ENCODE results near the gene KIFC1. TPM values are rescaled to one million over a fixed set of nuclear protein-coding genes. Genes with fewer than 3 reads are reported as not detected.
"Not testable (repeated sequence)": the region's sequence is repeated elsewhere in the genome, so short reads cannot be mapped to it uniquely, and the experiment has no call there.

KIFC1 gene, protein sequence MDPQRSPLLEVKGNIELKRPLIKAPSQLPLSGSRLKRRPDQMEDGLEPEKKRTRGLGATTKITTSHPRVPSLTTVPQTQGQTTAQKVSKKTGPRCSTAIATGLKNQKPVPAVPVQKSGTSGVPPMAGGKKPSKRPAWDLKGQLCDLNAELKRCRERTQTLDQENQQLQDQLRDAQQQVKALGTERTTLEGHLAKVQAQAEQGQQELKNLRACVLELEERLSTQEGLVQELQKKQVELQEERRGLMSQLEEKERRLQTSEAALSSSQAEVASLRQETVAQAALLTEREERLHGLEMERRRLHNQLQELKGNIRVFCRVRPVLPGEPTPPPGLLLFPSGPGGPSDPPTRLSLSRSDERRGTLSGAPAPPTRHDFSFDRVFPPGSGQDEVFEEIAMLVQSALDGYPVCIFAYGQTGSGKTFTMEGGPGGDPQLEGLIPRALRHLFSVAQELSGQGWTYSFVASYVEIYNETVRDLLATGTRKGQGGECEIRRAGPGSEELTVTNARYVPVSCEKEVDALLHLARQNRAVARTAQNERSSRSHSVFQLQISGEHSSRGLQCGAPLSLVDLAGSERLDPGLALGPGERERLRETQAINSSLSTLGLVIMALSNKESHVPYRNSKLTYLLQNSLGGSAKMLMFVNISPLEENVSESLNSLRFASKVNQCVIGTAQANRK
- total RNA-seq (2013): 0.35 TPM
- under 1 TPM; 0.14 to 0.87 (median 0.68) TPM for polyA plus RNA-seq
- polyA minus RNA-seq: 0.32 and 1.5 TPM in 2 replicates
- total RNA-seq: 1.0 to 14.6 (median 1.4) reads per million in 11 experiments

DNA sequence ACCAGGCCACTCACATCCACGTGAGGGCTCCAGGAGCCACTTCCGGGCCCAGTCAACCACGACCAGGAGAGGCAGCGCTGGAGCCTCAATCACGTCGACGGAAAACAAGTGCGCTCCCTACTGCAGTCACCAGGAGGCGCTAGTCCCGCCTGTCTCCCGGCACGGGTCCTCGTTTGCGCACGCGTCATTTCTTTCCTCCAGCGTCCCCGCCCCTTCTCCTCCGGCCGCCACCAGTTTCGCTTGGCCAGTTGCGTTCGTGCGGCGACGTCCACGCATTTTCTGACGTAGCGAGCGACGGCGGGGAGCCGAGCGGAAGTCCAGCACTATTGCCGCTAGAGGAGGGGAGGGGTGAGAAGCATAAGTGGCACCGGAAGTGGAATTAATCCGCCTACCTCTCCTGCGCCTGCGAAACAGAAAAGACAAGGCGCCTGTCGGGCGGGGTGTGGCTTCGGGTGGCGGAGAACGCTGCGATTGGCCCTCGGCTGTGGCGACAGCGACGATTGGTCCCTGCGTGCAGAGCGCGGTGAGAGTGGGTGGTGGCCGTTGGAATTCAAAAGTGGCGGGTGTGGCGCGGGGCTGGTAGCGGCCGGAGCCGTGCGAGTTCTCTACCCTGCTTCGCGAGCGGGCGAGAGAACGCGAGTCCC lies at the start of gene KIFC1:
TSS of gene KIFC1 (plus strand) at position 546 of the 644 bp plus-strand sequence. CDS start 163 bp downstream, outside the sequence.
- peak; percentile 99 to 100 (median 100) for DNase-seq
- peaks cover 39% of the 10 kb centered on the region for H3K4me1 Mint-ChIP-seq
- Histone ChIP-seq H3K4me2 (replicated peaks; ENCODE audit: extremely low read depth, low read length, poor library complexity, severe bottlenecking) (peak within 1 kb of the TSS; percentile 97), H2AFZ (ENCODE audit: insufficient read depth, low read depth, low read length, poor library complexity, severe bottlenecking) (peak within 1 kb of the TSS; percentile 81), H3K4me3 (replicated peaks in 1 of 3; ENCODE audit: low read depth in 2 of 3, low read length in 3 of 3) (peak within 1 kb of the TSS; percentile 71 to 89 (median 74)), H4K20me1 (ENCODE audit: insufficient read depth, low read length) (no peaks in the 10 kb centered on the region), H3K27ac (ENCODE audit: low read depth in 1 of 2, low read length in 2 of 2) (peak within 1 kb of the TSS; percentile 72 to 78), H3K79me2 (ENCODE audit: insufficient read depth, low read length) (peaks cover 47% of the 10 kb centered on the region), H3K27me3 (ENCODE audit: control insufficient read depth in 2 of 2, insufficient read depth in 2 of 2, low read length in 2 of 2) (no peaks in the 10 kb centered on the region), H3K9me3 (replicated peaks in 1 of 2; ENCODE audit: control insufficient read depth in 1 of 2, insufficient read depth in 1 of 2, low read length in 2 of 2) (no peaks in the 10 kb centered on the region), H3K9ac (ENCODE audit: insufficient read depth, low read length, poor library complexity, severe bottlenecking) (peak within 1 kb of the TSS; percentile 71), H3K36me3 (replicated peaks in 1 of 2; ENCODE audit: control insufficient read depth in 1 of 2, insufficient read depth in 2 of 2, low read length in 2 of 2) (peaks cover 0 to 10% of the 10 kb centered on the region in 2 donors), H3K4me1 (ENCODE audit: control insufficient read depth in 1 of 2, insufficient read depth in 2 of 2, low read length in 2 of 2) (peaks cover 26 to 31% of the 10 kb centered on the region in 2 donors)
- peaks cover 0 to 1% (median 0%) of the 10 kb centered on the region in 3 donors for H3K27me3 Mint-ChIP-seq (ENCODE audit: low read depth in 3 of 3)
- TF ChIP-seq, protein P1, sequence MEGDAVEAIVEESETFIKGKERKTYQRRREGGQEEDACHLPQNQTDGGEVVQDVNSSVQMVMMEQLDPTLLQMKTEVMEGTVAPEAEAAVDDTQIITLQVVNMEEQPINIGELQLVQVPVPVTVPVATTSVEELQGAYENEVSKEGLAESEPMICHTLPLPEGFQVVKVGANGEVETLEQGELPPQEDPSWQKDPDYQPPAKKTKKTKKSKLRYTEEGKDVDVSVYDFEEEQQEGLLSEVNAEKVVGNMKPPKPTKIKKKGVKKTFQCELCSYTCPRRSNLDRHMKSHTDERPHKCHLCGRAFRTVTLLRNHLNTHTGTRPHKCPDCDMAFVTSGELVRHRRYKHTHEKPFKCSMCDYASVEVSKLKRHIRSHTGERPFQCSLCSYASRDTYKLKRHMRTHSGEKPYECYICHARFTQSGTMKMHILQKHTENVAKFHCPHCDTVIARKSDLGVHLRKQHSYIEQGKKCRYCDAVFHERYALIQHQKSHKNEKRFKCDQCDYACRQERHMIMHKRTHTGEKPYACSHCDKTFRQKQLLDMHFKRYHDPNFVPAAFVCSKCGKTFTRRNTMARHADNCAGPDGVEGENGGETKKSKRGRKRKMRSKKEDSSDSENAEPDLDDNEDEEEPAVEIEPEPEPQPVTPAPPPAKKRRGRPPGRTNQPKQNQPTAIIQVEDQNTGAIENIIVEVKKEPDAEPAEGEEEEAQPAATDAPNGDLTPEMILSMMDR (IDR thresholded peaks at IDR 0.05): peak; percentile 94
- peaks cover 4 to 8% of the 10 kb centered on the region in 2 donors for H3K36me3 Mint-ChIP-seq
- WGBS (ENCODE audit: insufficient coverage): 0% methylated on average over 54 of the region's 67 CpGs
- H3K27ac Mint-ChIP-seq: peak within 1 kb of the TSS; percentile 85 to 95 (median 94)
- intact Hi-C loops (cut with micrococcal nuclease): loop anchor here in 1 of 2 donors (1.0 to 10.0 kb wide), 2 partner anchors 20 to 97 kb away; partner anchors contain the start of genes PHF1 and RGL2
- H3K4me3 Mint-ChIP-seq: peak within 1 kb of the TSS; percentile 80 to 87
- H3K9me3 Mint-ChIP-seq: no peaks in the 10 kb centered on the region

DNA sequence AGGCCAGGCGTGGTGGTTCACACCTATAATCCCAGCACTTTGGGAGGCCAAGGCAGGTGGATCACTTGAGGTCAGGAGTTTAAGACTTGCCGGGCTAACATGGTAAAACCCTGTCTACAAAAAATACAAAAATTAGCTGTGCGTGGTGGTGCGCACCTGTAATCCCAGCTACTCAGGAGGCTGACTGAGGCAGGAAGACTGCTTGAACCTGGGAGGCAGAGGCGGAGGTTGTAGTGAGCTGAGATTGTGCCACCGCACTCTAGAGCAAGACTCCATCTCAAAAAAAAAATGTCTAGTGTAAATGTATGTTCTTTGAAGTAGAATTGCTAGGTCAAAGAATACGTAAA lies 48.0 kb upstream of the KIFC1 start:
- H3K4me3 Mint-ChIP-seq; H3K79me2 ChIP-seq (ENCODE audit: insufficient read depth, low read length); intact Hi-C loops (cut with micrococcal nuclease); H3K27me3 ChIP-seq (ENCODE audit: control insufficient read depth in 2 of 2, insufficient read depth in 2 of 2, low read length in 2 of 2); H3K4me3 ChIP-seq (replicated peaks in 1 of 3; ENCODE audit: low read depth in 2 of 3, low read length in 3 of 3); H2AFZ ChIP-seq (ENCODE audit: insufficient read depth, low read depth, low read length, poor library complexity, severe bottlenecking); DNase-seq; H3K9me3 Mint-ChIP-seq; H3K27me3 Mint-ChIP-seq (ENCODE audit: low read depth in 3 of 3); H4K20me1 ChIP-seq (ENCODE audit: insufficient read depth, low read length); H3K27ac ChIP-seq (ENCODE audit: low read depth in 1 of 2, low read length in 2 of 2); H3K36me3 Mint-ChIP-seq; H3K9ac ChIP-seq (ENCODE audit: insufficient read depth, low read length, poor library complexity, severe bottlenecking); H3K36me3 ChIP-seq (replicated peaks in 1 of 2; ENCODE audit: control insufficient read depth in 1 of 2, insufficient read depth in 2 of 2, low read length in 2 of 2); H3K4me2 ChIP-seq (replicated peaks; ENCODE audit: extremely low read depth, low read length, poor library complexity, severe bottlenecking); H3K9me3 ChIP-seq (replicated peaks in 1 of 2; ENCODE audit: control insufficient read depth in 1 of 2, insufficient read depth in 1 of 2, low read length in 2 of 2): not testable (repeated sequence)
- H3K4me1 ChIP-seq (ENCODE audit: control insufficient read depth in 1 of 2, insufficient read depth in 2 of 2, low read length in 2 of 2): peaks cover 10 to 11% of the 10 kb centered on the region in 2 donors
- Mint-ChIP-seq H3K27ac (peak overlapping the region in 1 of 7 donors; percentile 57), H3K4me1 (peaks cover 15% of the 10 kb centered on the region)
- WGBS (ENCODE audit: insufficient coverage): 94% methylated on average over 6 of the region's 7 CpGs
